LNCaP clone FGC (cell line): ENCODE data around the gene ZEB2.

Experiments used
- DNase-seq: peaks from one replicate; pipeline ENCODE4 v3.0.0-alpha.2; 2011; ENCODE audit warnings: low read depth
- H3K4me3 ChIP-seq: 2 replicates; pipeline ENCODE4 v1.5.1; 2011; ENCODE audit warnings: mild to moderate bottlenecking, low read depth, low read length, control low read depth
- CTCF ChIP-seq: IDR thresholded peaks from 2 replicates; pipeline ENCODE4 v1.5.1; 2012; ENCODE audit warnings: mild to moderate bottlenecking; ENCODE audit not compliant: control insufficient read depth, insufficient read depth; ENCODE audit errors: extremely low read depth

The ZEB2 gene

DNA sequence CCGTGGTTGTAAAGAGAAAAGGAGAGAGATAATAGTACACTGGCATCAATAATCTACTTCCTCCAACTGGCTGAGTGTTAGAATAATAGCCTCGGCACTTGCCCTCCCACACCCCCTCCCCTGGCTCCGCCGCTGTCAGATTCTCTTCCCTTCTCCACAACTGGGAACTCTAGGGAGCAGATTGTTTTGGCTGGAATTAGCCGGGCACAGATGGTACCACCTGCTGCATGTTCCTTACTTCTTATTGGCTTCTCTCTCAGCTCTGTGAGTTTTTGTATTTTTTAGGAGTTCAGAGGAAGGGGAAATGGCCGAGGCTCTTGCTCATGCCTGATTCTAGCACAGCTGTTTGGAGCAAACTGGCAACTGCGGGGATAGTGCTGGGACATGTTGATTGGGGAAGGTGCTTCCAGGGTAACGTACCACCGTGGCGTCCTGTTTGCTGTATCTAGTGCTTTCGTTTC is 140.0 kb downstream of the ZEB2 start:
- H3K4me3 ChIP-seq, result no peak overlapping the region
- no peak for DNase-seq
- TF ChIP-seq CTCF, result no peak

DNA sequence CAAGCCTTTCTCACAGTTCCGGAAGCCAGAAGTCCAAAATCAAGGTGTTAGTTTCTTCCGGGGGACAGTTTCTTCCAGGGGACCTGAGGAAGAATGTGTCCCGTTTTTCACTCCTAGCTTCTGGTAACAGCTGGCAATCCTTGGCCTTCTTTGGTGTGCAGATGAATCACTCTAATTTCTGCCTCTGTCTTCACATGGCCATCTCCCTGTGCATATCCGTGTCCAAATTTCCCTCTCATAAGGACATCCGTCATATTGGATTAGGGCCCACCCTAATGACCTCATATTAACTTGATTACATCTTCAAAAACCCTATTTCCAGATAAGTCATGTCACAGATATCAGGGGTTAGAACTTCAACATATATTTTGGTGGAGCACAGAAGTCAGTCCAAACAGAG is 141.4 kb downstream of the ZEB2 start:
- no peak for TF ChIP-seq CTCF
- DNase-seq, result no peak
- no peak overlapping the region for H3K4me3 ChIP-seq

DNA sequence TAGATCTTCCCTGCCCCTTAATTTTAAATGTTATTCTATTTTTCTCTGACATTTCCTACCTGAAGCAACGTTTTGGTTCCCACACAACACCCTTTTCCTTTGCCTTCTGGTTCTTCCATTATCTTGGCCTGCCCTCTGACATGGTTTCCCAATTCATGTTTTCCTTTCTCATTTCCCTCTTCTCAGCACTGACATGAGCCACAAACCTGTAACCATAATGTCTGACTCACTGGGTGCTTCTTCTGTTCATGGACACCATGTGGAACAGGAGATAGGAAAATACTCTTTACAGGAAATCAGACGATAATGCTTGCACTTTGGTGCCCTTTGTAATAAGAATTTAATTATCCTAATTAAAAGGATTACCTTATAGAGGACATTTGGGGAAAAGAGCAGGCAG is 142.0 kb downstream of the ZEB2 start:
- no peak for TF ChIP-seq CTCF
- DNase-seq, result no peak
- H3K4me3 ChIP-seq, result no peak overlapping the region

- TF ChIP-seq CTCF, result no peak
- no peak overlapping the region for H3K4me3 ChIP-seq
- DNase-seq, result no peak
Observed at GRCh38 chr2:144376926-144377325, 143.0 kb downstream of the ZEB2 start.

DNA sequence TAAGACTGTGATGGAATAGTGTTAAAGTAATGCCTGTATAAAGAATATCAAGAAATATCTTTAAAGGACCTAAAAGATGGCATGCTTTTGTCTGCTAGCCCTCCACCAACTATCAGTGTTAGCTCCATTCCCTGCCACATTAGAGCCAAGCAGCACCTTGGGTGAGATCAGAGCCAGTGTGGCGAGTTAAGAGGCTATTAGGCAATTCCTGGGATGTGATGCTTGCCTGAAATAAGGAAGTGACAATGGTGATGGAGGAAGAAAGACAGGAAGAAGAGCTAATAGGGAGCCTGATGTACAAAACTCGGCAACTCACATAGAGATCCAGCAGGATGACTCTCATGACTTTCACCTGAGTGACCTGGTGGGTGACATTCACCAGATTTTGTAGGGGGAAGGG is 143.5 kb downstream of the ZEB2 start:
- no peak for TF ChIP-seq CTCF
- DNase-seq, result no peak
- no peak overlapping the region for H3K4me3 ChIP-seq

DNA sequence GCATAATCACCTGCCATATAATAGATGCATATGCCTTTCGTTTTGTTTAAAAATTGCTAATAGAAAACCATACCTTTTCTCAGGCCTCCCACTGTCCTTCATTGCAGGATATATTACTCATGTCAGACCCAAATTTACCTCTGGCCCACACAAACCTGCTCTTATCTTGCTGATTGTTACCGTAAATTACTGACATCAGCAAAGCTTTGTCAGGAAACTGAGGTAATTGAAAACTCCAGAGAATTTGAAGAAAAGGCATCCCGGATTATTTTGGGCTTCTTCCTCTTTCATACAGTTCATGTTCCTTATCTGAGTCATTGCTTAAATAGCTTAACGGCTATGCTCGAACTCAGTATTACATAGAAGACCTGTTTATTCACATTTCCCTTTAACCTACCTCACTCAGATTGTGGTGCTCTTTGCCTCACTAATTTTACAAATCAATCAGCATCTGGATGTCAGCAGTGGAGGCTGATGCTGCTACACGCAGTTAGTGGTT is 145.7 kb downstream of the ZEB2 start:
- TF ChIP-seq CTCF, result no peak
- DNase-seq, result no peak
- H3K4me3 ChIP-seq, result no peak overlapping the region

- TF ChIP-seq CTCF, result no peak
- DNase-seq, result no peak
- no peak overlapping the region for H3K4me3 ChIP-seq
Observed at GRCh38 chr2:144372410-144373080, 147.4 kb downstream of the ZEB2 start.
